Peyer's patch (tissue), 4 donors: Measurements from ENCODE around the gene IL22RA1.

ENCODE experiments used
- CTCF ChIP-seq, 6 experiments: fragments of 450-650 bp in 4 of 6; fragments of 200-600 bp in 2 of 6; sonication (generic) in 1 of 6; IDR thresholded peaks; one replicate each; pipeline ENCODE4 v1.5.1; 2017 to 2019; ENCODE audit warnings: antibody characterized with exemption in 6 of 6, mild to moderate bottlenecking in 3 of 6, moderate library complexity in 1 of 6
- POLR2A ChIP-seq, 2 donors: fragments of 450-650 bp; IDR thresholded peaks; one replicate each; pipeline ENCODE4 v1.5.1; 2017; ENCODE audit warnings: antibody characterized with exemption in 2 of 2, mild to moderate bottlenecking in 2 of 2, moderate library complexity in 2 of 2

GRCh38 chr1:24151175-24151533, 8.2 kb upstream of the IL22RA1 start:
- TF ChIP-seq CTCF (IDR thresholded peaks at IDR 0.05), result no peak
- no peak for TF ChIP-seq POLR2A (IDR thresholded peaks at IDR 0.05)
